HG03457 (cell line): ENCODE results near the gene ELMO1.

Experiments
- ATAC-seq: cut with Tn5 transposase; IDR thresholded peaks from one replicate; pipeline ENCODE4 v1.9.1; 2021; ENCODE audit warnings: moderate number of reproducible peaks; ENCODE audit not compliant: unreplicated experiment

Gene ELMO1

GRCh38 chr7:36905841-36906240 is 542.8 kb downstream of the ELMO1 start:
- no peak for ATAC-seq

DNA sequence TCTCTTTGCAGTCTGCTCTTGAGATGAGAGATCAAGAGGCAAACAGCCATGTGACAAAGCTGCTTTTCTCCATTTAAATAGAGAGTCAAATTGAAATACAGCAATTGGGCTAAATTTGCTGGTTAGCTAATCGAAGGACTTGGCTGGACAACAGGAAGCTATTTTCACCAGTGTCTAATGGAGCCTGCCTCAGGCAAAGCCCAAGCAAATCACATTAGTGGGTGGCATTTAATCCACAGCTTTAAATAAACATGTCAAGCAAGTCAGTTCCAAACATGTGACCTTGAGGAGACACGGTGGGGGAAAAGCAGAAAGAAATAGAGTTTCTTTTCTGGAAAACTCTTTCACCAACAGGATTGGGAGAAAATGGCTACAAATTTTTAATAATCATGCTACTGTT is 543.9 kb downstream of the ELMO1 start:
- ATAC-seq, result no peak

DNA sequence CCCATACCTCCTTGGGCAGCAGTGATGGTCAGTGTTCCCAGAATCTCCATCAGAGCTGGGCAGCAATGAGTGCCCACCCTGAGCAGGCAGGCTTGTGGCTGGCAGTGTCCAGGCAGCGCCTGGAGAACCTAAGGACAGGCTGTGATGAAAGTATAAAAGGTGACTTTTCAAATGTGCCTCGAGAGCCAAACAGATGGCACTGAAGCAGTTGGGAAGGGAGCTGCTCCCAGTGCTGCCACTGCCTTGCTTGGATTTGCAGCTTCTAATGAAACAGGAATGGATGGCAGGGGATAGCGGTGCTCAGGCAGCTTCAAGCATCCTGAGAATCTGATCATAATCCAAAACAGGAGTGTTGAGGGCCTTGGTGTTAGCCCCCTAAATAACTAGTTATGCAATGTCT is 544.6 kb downstream of the ELMO1 start:
- no peak for ATAC-seq

DNA sequence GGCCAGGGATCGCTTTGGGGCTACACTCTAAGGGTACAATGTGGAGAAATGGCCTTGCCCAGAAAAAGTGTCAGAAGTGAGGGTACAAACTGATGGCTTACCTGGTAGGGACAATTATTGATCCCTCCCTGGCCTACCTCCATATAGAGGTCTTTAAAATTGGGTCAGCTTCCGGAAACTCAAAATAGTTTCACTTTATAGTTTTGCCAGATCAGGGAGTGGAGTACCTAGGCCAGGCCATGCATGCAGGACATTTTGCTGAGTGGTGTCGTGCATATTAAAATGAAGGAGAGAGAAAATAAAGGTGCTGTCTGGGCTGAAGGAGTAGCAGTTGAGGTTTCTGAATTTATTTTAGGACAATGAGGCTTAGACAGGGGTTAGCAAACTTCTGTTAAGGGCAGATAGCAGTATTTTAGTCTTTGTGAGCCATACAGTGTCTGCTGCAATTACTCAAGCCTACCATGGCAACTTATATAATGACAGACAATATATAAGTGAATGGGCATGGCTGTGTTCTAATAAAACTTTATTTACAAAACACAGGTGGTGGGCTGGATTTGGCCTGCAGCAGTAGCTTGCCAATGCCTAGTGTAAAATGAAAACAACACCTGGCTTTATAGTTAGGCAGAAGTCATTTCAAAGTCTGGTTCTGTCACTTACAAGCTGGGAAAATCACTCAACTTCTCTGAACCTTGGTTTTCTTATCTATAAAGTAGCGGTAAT is 547.5 kb downstream of the ELMO1 start:
- ATAC-seq, result no peak

GRCh38 chr7:36898186-36898585 is 550.5 kb downstream of the ELMO1 start:
- no peak for ATAC-seq

- ATAC-seq, result no peak
Observed at GRCh38 chr7:36896956-36897590, 551.6 kb downstream of the ELMO1 start.

- no peak for ATAC-seq
Observed at GRCh38 chr7:36896418-36896817, 552.2 kb downstream of the ELMO1 start.

DNA sequence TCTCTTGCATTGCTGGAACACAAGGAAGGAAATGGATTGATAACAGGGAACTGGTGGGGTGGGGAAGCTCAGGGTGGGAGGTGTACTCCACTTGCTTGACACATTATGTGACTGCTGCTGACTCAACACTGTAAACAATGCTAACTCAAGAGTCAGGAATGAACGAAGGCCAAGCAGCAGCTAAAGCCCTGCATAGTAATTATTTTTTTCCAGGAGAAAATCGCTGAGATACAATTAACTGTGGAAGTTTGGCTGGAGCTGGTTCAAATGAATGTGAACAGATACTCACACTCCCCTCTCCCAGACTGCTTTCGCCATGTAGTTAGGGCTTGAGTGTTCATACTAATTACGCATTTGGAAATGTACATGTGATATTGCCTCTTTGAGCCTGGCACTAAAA is 553.5 kb downstream of the ELMO1 start:
- no peak for ATAC-seq

DNA sequence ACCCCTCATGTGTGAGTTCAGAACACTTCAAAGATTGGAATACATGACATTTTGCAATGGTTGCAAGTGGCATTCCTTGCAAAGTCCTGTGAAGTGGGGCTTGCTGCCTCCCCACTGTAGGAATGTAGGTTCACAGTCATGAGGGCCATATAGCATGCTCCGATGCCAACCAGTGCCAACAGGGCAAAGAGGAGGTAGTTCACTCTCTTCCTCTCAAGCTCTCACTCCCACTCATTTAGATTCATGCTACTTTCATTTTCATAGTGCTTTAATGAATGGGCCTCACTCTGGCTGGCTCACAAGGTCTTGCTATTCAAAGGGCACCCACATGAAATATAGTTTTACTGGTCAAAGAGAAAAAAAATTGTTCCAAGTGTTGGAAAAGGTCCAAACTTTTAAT is 554.5 kb downstream of the ELMO1 start:
- no peak for ATAC-seq

DNA sequence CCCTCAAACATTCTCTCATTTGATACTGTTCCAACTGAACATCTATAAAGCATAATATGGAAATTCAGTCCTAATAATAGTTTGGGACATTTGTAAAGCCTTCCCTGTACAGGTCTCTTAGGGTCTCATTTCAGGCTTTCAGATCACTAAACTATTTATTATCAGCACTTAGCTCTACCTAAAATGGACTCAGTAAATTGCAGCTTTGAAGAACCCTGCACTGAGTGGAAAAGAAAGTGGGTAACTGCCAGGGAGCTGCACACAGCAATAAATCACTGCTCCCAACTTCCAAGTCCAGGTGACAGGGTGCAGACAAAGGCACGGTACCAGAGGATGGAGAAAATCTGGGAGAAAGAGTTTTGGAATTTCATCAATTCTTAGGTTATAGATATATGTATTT is 559.5 kb downstream of the ELMO1 start:
- ATAC-seq, result no peak

- ATAC-seq, result no peak
Observed at GRCh38 chr7:36887969-36888368, 560.7 kb downstream of the ELMO1 start.

GRCh38 chr7:36887233-36887632 is 561.4 kb downstream of the ELMO1 start:
- ATAC-seq, result no peak

DNA sequence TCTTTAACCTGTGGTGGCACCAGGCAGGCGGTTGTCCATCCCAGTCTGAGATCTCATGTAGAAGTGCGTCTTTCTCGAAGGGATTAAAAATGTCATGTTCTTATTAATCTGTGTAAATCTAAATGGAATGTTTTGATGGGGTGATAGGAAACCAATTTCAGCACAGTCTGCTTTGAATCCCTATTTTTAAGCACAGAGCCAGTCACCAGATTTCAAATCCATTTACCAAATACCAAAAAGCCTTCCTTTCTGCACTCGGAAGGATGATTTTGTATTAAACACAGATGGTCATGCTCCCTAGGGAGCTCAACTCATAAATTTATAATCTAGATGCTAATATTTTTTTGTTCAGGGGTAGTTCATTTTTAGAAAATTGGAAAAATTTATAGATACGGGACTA is 563.8 kb downstream of the ELMO1 start:
- no peak for ATAC-seq

GRCh38 chr7:36884351-36884750 is 564.3 kb downstream of the ELMO1 start:
- no peak for ATAC-seq

DNA sequence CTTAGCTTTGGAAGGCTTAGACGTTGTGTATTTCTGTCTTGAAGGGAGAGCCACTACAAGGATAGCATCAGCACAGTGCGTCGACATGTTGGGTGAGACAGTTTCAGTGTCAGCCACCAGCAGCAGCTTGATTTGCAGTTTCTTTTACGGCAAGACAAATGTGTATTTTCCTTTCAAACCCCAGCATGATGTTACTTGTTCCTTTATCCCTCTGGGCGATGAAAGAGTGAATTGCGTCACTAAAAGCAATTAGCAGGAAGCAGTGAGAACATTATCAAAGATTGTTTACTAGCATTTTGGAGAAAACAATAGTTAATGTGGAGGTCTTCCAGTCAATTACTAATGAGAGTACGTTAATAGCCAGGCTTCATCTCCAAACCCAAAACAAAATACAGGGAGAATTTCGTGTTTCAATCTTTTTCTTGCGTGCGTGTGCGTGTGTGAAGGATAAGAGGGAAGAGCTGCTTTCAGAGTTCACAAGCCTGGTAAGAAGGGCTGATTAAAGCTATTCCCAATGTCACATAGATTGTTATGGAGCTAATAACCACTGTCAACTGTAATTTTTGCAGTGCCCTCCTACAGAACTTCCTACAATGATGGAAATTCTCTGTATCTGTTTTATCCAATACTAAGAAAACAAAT is 567.3 kb downstream of the ELMO1 start:
- no peak for ATAC-seq

DNA sequence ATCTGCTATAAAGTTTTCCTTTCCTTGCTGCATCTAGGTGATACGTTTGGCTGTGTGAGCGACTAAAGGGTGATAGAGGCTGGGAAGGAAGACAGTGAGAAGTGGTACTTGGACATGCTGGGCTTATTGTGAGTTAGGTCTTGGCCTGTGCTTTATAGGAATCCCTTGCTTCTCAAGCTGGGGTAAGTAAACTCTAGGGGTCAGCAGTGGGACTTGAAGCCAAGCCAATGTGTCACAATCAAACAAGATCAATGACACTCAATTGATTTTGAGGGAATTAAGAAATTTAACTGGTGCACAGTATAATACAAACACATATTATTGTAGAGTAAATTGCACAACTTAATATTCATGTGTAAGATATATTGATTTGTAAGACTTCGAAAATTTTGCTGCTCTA is 568.6 kb downstream of the ELMO1 start:
- ATAC-seq, result no peak

DNA sequence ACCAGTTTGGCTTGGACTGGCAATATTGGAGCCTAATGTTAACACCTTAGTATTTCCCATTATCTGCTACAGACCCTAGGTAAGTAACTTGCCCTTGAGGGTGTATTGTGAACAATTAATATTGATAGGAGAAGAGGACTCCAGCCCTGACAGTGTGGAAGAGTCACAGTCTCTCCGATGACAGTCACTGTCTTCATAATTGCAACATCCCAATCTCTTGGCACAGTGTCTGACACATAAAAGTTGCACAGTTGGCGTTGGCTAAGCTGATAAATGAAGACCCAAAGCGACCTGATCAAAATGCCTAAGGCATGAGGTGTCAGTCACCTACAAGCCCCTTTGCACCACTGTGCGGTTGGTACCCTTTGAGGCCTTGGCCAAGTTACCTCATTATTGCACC is 569.6 kb downstream of the ELMO1 start:
- no peak for ATAC-seq

GRCh38 chr7:36878288-36878687 is 570.4 kb downstream of the ELMO1 start:
- ATAC-seq, result no peak

DNA sequence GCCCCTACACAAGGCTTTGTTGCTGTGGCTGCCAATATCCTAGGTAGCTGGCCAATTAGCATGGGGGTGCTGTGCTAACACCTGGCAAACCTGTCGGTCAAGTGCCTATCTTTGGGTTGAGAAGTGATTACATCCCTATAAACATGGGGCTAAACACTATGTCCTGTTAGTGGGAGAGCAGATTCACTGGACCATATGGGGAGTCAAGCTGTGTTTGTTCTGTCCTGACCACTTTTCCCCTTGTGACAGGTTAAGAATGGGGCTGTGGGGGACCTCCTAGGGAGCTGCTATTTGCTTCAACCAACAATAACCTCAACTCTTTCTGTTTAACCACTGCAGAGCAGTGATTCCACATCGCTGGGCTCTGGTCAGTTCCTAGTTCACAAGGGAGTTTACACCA is 572.9 kb downstream of the ELMO1 start:
- no peak for ATAC-seq

DNA sequence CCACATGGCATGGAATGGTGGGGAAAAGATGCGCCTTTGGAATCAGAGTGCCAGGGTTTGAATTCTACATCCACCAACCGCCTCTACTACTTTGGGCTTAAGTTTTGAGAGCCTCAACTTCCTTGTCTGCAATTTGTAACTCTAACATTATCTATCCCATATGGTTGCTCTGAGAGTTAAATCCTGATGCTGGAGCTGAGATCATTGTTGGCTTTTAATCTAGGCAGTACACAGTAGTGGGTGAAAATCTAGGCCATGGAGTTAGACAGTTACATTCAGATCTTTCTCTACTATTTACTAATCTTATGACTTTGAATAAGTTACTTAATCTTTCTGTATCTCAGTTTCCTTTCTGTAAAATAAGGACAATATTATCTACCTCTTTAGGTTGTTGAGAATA is 574.6 kb downstream of the ELMO1 start:
- ATAC-seq, result no peak

DNA sequence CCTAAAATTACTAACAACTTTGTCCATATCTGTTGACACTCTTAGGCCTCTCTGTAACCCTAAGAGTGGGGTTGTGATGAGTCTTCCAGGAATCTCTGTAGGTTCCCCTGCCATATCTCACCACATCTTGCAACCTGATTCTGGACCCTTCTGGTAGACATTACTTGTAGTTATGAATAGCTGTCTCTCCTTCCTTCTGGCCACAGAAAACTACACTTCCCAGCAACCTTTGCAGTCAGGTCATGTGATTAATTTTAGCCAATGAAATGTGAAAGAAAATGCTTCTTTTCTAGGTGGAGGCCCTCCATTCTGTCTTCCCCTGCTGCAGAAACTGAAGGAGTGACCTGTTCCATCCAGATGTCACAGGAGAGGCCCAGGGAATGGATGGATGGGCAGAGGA is 576.8 kb downstream of the ELMO1 start:
- no peak for ATAC-seq

- no peak for ATAC-seq
Observed at GRCh38 chr7:36871355-36871738, 577.3 kb downstream of the ELMO1 start.
